NAMALWA (cell line): ENCODE results near the gene STIL.
"Not testable (repeated sequence)": the region's sequence is repeated elsewhere in the genome, so short reads cannot be mapped to it uniquely, and the experiment has no call there.

Experiments used
- DNase-seq: peaks from one replicate; pipeline ENCODE4 v3.0.0-alpha.2; 2015; ENCODE audit warnings: low spot score

Gene STIL

GRCh38 chr1:47219590-47220220, 94.2 kb downstream of the STIL start:
- DNase-seq: no peak

GRCh38 chr1:47219001-47219400, 94.9 kb downstream of the STIL start:
- DNase-seq: no peak

- no peak for DNase-seq
Observed at GRCh38 chr1:47216278-47217059, 97.5 kb downstream of the STIL start.

GRCh38 chr1:47215713-47216112, 98.2 kb downstream of the STIL start:
- no peak for DNase-seq

- DNase-seq: no peak
Observed at GRCh38 chr1:47214549-47214948, 99.4 kb downstream of the STIL start.

GRCh38 chr1:47213230-47213963, 100.5 kb downstream of the STIL start:
- DNase-seq: no peak

- DNase-seq: no peak
Observed at GRCh38 chr1:47212636-47213229, 101.2 kb downstream of the STIL start.

GRCh38 chr1:47211796-47212269, 102.1 kb downstream of the STIL start:
- DNase-seq: no peak

- no peak for DNase-seq
Observed at GRCh38 chr1:47210666-47211065, 103.3 kb downstream of the STIL start.

GRCh38 chr1:47209725-47210325, 104.1 kb downstream of the STIL start:
- no peak for DNase-seq

GRCh38 chr1:47209091-47209490, 104.9 kb downstream of the STIL start:
- DNase-seq: no peak

GRCh38 chr1:47208374-47208850, 105.5 kb downstream of the STIL start:
- DNase-seq: no peak

GRCh38 chr1:47207803-47208373, 106.1 kb downstream of the STIL start:
- no peak for DNase-seq

GRCh38 chr1:47205918-47206317, 108.0 kb downstream of the STIL start:
- DNase-seq: no peak

- DNase-seq: not testable (repeated sequence)
Observed at GRCh38 chr1:47203504-47203903, 110.4 kb downstream of the STIL start.

GRCh38 chr1:47201179-47201578, 112.8 kb downstream of the STIL start:
- no peak for DNase-seq
